NCI-H345 treated with DMSO at 0.1 percent for 48 hours (cell line): ENCODE data around the gene ARNT2.
A peak's percentile ranks its signal among the peaks of the same experiment; 100 is the strongest.

ENCODE experiments used
- DNase-seq: peaks from one replicate; lab custom pipeline; 2025; ENCODE audit not compliant: unreplicated experiment; lab: John Stamatoyannopoulos, UW

Gene ARNT2

DNA sequence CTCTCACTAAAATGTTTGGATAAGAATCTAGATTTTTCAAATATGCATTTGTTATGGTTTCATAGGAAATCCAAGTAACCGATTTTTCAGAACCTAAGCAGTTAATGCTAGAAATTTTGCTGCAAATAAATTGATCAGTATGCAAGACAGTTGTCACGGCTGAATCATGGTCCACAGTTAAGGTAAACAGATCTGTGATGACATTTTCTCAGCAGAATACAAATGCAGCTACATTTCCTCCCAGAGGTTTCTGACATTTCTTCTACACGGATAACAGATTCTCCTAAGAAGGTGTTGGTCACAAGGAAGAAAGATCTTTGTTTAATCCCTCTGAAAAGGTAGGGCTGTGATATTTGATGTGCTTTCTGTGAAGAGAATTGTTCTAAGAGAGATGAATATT is 36.9 kb downstream of the ARNT2 start:
- no peak for DNase-seq

DNA sequence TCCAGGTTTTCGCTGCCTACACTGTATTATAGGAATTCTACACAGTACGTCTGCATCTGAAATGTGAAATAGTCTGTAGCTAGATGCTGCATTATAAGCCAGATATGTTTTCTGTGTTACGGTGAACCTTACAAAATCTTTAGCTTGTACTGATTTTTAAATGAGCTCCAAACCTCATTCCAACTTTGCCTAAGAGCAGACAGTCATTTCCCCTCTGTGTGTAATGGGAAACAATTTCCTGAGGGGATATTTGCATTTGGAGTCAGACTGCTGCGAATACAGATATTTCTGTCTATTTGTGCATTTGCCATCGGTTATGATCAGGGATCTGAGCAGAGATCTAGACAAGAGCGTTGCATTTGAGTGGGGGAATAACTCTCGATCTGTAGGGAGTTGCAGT is 37.5 kb downstream of the ARNT2 start:
- DNase-seq, result no peak

GRCh38 chr15:80442728-80443403 is 38.7 kb downstream of the ARNT2 start:
- no peak for DNase-seq

DNA sequence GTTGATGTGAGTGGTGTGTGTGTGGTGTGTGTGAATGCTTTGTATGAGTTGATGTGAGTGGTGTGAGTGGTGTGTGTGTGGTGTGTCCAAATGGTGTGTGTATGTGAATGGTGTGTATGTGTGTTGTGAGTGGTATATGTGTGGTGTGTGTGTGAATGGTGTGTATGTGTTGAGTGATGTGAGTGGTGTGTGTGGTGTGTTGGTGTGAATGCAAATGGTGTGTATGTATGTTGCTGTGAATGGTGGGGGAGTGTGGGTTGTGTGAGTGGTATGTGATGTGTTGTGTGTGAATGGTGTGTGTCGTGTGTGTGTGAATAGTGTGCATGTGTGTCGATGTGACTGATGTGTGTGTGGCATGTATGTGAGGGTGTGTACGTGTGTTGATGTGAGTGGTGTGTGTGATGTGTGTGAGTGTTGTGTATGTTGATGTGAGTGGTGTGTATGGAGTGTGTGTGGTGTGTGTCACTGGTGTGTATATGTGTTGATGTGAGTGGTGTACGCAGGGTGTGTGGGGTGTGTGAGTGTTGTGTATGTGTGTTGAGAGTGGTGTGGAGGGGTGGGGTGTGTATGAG is 40.6 kb downstream of the ARNT2 start:
- no peak for DNase-seq

- no peak for DNase-seq
Measured at GRCh38 chr15:80445300-80446041, 41.3 kb downstream of the ARNT2 start.

- no peak for DNase-seq
Measured at GRCh38 chr15:80447077-80447476, 42.9 kb downstream of the ARNT2 start.

- DNase-seq, result no peak
Measured at GRCh38 chr15:80449825-80450224, 45.6 kb downstream of the ARNT2 start.

DNA sequence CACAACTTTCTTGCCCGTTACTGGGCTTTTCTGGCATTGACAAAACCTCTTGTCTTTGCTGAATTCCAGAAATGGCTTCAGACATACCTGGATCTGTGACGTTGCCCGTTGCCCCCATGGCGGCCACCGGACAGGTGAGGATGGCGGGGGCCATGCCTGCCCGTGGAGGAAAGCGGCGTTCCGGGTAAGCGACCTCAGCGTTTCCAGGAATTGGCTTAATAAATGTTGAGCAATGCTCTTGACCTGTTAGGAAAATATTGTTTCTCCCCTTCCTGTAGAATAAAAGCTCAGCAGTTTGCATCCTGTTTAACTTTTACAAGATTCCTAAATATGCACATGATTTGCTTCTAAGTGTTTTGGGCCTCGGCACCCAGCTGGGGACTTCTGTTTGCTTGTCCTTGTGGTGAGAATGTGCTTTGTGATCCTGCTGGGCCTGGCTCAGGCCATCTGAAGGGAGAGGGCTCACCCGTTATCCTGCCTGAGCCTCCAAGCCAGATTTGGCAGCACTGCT is 46.7 kb downstream of the ARNT2 start:
- DNase-seq, result no peak

DNA sequence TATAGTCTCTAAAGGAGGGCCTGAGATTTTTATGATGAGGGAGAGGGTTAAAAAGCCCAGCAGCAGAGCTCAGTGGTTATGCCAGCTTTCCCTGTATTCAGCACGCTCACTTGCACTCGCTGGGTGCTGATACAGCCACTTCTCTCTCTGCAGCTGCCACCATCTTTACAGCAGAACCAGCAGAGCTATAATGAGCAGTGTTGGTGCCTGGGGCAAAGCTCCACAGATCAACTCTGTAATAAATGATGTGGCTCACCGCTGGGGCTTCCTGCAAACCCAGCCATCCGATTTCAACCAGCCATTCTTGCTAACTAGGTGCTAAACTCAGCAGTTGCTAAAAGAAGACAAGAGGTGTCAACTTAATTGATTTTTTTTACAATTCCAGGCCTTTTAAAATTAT is 48.0 kb downstream of the ARNT2 start:
- DNase-seq, result no peak

DNA sequence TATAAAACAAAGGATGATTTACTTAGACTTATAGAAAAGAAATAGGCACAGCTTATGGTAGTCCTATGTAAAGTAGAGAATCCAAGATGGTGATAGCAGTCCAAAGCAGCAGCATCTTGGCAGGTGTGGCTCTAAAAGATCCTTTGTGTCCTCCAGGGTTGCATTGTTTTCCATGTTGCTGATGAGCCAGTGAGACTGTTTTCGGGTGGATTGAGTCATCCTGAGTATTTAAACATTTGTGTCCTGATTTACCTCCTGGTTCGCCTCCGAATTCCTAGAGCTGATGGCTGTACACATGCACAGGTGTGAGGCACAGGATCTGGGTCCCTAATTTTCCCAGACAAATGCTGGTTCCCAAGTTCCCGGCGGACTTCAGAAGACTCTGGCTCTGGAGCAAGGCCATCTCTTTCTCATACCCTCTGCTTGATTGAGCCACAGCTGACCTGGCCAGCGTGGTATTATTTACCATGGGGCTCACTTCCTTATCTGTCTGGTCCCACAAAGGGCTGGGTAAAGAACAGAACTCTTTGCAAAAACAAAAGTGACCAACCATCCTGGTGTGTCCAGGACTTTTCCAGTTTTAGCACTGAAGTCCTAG is 51.0 kb downstream of the ARNT2 start:
- DNase-seq, result no peak

- DNase-seq, result peak; percentile 49
Measured at GRCh38 chr15:80455668-80456442, 51.7 kb downstream of the ARNT2 start.

- DNase-seq, result no peak
Measured at GRCh38 chr15:80456517-80457492, 52.6 kb downstream of the ARNT2 start.

DNA sequence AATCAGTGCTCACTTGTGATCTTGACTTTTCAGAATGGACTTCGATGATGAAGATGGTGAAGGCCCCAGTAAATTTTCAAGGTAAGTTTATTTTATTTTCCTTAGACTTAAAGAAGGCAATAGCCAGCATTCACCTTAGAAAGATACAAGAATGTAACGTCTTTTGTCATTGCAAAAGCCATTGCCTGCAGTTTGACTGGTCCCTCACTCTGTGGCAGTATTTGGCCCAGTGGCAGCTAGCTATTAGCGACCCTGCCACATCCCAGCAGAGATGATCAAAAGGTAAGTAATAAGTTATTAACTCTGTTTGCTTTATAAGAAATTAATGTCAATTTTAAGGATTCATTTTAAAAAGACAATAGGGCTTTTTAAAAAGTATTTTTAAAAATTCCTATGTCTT is 53.7 kb downstream of the ARNT2 start:
- no peak for DNase-seq

- DNase-seq, result no peak
Measured at GRCh38 chr15:80458580-80458979, 54.4 kb downstream of the ARNT2 start.

GRCh38 chr15:80459380-80459779 is 55.2 kb downstream of the ARNT2 start:
- DNase-seq, result no peak

DNA sequence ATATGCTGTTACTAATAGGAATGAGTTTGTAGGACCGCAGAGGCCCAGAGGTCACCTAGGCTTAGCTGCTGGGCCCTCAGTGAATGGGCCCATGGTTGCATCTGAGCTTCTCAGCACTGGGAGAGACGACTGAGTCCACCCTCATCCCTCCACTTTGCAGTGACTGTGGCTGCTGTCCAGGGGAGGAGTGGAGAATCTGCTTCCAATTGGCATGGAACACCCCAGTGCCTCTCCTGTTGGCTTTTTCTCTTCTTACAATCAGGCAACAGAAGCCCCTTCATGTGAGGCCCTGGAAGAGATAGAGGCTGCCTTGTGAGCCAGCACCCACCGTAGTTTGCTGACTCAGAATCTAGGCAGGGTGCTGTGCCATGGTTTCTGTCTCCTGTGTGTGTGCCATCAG is 55.6 kb downstream of the ARNT2 start:
- DNase-seq, result no peak

GRCh38 chr15:80461356-80462095 is 57.3 kb downstream of the ARNT2 start:
- DNase-seq, result no peak

- DNase-seq, result no peak
Measured at GRCh38 chr15:80462111-80462510, 57.9 kb downstream of the ARNT2 start.

- no peak for DNase-seq
Measured at GRCh38 chr15:80462836-80463512, 58.8 kb downstream of the ARNT2 start.
